GM12873 (cell line): ENCODE results near the gene DEXI.

Experiments used
- TF ChIP-seq, protein P1 (sequence below): IDR thresholded peaks from 2 replicates; pipeline ENCODE4 v1.5.1; 2012; ENCODE audit warnings: low read depth, mild to moderate bottlenecking, moderate library complexity, low read length, control low read depth; ENCODE audit not compliant: insufficient read depth; ENCODE audit errors: missing control alignments

DEXI gene

DNA sequence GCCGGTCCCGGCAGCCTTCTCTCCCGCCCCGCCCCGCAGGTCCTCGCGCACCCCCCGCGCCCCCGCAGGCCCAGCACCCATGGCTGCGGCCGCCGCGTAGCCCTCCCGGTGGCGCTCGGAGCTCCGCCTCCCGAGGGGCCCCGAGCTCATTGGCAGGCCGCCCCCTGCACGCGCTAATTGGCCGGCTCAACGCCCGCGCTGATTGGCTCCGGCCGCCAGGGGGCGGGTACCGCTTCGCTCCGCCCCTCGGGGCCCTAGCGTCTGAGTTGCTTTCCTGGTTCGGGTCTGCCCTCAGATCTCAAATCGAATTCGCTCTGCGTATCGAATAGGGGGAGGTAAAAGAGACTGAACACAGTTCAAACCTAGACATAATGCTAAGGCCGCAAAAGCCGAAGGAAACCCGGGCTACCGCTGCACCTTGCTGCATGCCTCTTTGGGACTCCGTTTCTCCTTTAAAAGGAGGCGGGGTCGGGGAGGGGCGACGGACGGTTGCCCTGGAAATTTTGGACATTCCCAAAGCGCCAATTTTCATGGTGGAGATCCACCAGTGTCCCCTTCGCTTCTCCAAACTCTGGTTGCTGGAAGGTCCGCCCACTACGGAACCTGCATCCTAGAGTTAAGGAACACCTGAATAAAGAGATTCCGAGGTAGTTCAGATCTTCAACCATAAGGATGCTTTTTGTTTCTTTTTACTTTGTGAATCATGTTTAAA lies at the start of gene DEXI:
Gene DEXI, minus strand, starts transcription at position 117 of the 712 bp plus-strand sequence. CDS start 463 bp downstream, outside the sequence.
- TF ChIP-seq, protein P1, sequence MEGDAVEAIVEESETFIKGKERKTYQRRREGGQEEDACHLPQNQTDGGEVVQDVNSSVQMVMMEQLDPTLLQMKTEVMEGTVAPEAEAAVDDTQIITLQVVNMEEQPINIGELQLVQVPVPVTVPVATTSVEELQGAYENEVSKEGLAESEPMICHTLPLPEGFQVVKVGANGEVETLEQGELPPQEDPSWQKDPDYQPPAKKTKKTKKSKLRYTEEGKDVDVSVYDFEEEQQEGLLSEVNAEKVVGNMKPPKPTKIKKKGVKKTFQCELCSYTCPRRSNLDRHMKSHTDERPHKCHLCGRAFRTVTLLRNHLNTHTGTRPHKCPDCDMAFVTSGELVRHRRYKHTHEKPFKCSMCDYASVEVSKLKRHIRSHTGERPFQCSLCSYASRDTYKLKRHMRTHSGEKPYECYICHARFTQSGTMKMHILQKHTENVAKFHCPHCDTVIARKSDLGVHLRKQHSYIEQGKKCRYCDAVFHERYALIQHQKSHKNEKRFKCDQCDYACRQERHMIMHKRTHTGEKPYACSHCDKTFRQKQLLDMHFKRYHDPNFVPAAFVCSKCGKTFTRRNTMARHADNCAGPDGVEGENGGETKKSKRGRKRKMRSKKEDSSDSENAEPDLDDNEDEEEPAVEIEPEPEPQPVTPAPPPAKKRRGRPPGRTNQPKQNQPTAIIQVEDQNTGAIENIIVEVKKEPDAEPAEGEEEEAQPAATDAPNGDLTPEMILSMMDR: no peak

DNA sequence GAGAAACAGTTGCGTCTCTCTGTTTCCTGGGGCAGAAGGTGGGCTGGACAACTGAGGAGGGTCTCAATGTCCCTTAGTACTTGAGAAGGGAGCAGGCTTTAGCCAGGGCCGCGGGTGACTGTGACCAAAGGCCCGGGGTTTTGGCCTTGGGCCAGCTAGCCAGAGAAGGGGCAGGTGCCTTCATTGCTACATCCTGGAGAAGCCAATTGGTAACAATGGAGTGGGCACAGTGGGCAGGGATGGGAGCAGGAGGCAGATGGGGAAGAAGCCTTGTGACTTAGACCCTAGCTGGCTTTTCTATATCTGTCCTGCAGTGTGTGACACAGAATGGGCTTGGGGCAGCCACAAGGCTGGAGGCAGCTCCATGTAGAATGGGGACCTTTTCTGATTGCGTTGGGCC lies 48.1 kb upstream of the DEXI start:
- TF ChIP-seq, protein P1: no peak

DNA sequence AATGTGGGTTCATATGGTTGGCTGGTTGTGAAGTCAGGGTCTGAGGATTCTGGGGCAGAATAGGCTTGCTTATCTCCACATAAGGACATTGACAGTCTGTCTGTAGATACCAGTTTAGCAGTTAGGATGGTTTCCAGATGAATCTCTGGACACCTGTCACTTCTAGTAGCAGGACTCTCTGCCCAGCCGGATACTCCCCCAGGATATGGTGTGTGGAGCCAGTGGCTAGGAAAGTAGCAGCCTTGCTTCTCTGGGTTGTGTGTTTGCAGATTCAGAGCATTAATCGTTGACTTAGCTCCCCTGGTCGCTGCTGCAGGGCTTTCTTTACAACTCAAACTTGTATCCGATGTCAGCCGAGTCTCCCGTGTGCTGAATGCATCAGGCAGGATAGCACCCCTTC lies 47.3 kb upstream of the DEXI start:
- TF ChIP-seq, protein P1: no peak

DNA sequence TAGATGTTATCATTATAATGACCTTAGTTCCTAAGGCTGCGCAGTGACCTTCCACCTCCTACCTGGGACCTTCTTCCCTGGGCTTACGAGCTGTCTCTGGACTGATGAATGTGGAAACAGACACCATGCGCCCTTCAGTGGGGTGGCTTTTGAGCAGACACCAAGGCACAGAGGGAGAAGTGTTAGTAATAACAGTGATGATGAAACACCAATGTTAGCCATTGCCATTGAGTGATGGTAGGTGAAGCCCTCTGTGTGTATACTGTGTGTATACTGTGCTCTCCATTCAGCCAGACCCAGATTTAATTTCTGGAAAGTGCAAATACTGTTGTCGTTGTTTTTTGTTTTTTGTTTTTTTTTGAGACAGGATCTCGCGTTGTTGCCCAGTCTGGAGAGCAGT lies 46.6 kb upstream of the DEXI start:
- TF ChIP-seq, protein P1: no peak

- TF ChIP-seq, protein P1: peak; percentile 81
Observed at GRCh38 chr16:10988164-10988803, 46.0 kb upstream of the DEXI start.

- TF ChIP-seq, protein P1: no peak
Observed at GRCh38 chr16:10987361-10988163, 45.3 kb upstream of the DEXI start.

DNA sequence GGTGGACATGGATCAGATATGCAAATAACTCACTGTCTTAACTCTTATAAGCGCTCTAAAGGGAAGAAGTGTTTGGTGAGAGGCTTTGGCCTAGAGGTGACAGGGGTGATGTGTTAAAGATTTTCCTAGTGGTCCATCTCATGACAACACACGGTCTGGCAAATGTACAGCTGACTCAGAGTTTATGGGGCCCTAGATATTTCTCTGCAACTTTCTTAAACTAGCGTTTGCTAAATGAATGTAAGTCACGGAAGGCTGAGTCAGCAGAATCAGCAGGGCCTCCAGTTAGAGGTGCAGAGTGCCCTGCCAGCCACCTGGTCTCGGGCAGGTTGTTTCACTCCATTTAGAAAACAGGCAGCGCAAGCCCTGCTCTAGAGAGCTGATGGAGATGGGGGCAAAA lies 42.2 kb upstream of the DEXI start:
- TF ChIP-seq, protein P1: no peak
